ENCODE measurements around the gene KIAA1614.

Gene KIAA1614

GRCh38 chr1:180912801-180913565, at the start of gene KIAA1614:
KIAA1614 (plus strand) TSS chr1:180912897; CDS start chr1:180913244, 347 bp downstream.
- no peak for DNase-seq

DNA sequence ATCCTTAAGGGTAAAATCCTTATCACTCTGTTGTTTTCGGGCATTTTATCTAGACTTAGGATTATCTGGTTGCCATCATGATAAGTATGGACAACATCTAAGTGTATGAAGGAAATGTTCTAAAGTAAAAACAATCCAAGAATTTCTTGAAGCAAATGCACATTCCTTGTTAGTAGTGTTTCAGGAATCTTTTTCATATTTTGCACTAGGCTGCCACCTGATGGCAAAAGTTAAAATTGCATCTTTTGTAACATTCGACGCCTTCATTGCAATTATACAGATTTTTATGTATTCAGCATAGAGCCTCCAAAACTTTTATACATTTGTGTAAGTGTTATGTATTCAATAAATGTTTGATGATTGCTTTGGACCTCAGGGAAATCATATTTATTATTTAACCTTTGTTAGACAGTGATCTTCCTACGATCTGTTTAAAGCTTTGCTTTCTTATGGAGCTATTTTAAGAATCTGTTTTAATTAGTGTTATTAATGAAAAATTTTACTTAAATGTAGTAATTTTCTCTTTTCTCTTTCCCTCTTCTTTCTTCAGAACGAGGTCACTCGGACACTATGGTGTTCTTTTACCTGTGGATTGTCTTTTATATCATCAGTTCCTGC, 49.4 kb upstream of the KIAA1614 start:
- no peak for DNase-seq

GRCh38 chr1:180881806-180882509, 30.7 kb upstream of the KIAA1614 start:
- DNase-seq: no peak

DNA sequence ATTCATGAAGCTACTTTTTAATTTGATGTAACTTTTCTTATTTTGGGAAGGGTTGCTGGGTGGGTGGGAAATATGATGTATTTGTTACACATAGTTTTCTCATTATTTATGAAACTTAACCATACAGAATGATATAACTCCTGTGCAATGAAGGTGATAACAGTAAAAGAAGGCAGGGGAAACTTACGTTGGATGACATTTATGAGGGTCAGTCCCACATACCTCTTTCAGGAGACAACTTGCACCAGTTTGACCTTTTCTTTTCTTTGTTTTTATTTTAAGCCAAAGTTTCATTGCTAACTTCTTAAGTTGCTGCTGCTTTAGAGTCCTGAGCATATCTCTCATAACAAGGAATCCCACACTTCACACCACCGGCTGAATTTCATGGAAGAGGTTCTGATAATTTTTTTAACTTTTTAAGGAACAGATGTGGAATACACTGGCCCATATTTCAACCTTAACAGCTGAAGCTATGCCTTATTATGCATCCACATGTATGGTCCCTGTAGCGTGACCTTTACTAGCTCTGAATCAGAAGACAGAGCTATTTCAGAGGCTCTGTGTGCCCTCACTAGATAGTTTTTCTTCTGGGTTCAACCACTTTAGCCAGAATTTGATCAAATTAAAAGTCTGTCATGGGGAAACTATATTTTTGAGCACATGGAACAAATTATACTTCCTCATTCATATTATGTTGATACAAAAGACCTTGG, 28.0 kb upstream of the KIAA1614 start:
- no peak for DNase-seq

GRCh38 chr1:180886338-180886737, 26.4 kb upstream of the KIAA1614 start:
- no peak for DNase-seq

- no peak for DNase-seq
Measured at GRCh38 chr1:180887841-180888240, 24.9 kb upstream of the KIAA1614 start.

DNA sequence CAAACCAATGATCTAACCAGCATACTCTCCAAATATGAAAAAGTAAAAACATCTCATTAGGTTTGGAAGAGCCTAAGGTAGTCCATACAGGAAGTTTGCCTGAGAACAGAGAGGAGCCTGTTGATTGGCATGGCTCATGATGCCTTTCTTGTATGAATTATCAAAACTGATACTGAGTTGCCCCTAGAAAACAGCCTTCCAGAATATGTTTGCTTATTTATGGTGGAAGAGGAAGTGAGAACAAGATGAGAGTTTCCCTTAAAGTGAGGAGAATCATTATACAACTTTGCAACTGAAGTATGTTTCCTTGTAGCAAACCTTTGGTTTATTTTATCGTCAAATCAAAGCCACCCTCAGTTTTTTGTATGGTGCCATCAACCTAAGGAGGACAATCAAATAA, 23.8 kb upstream of the KIAA1614 start:
- no peak for DNase-seq

GRCh38 chr1:180889325-180889724, 23.4 kb upstream of the KIAA1614 start:
- DNase-seq: no peak

GRCh38 chr1:180892272-180892671, 20.4 kb upstream of the KIAA1614 start:
- no peak for DNase-seq

- DNase-seq: no peak
Measured at GRCh38 chr1:180892675-180893074, 20.0 kb upstream of the KIAA1614 start.

DNA sequence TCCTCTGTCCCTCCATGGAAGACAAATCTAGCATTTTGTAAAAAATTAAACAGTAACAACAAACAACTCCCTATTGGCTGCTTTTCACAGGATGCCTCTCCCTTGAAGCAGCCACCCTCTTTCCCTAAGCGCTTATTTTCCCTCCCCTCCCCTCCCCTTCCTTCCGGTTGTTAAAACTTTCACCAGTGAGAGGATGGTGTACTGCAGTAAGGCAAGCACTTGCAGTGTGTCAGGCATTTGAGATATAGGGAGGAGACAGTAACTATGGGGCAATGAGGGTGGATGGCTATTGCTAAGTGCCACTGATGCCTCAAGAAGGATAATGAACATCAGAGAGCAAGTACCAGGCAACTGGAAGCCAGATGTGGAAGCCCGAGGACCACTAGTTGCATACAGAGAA, 19.1 kb upstream of the KIAA1614 start:
- no peak for DNase-seq

DNA sequence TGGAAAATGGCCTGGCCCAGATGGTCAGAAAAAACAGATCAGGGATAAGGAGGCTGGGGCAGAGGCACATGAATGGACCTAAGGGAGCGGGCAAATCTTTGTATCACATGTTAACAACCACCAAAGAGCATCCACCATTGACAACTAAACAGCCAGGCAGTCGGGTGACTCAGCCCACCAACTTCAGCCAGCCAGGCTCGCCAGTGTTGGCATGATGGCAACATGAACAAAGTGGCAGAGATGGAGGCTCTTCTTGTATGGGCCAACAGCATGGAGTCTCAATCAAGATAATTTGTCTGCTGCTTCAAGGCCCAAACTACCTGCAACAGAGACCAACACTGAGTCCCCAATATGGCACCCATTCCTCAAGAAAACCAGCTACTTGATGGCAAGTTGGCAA, 16.5 kb upstream of the KIAA1614 start:
- no peak for DNase-seq

- no peak for DNase-seq
Measured at GRCh38 chr1:180898441-180899219, 14.1 kb upstream of the KIAA1614 start.

DNA sequence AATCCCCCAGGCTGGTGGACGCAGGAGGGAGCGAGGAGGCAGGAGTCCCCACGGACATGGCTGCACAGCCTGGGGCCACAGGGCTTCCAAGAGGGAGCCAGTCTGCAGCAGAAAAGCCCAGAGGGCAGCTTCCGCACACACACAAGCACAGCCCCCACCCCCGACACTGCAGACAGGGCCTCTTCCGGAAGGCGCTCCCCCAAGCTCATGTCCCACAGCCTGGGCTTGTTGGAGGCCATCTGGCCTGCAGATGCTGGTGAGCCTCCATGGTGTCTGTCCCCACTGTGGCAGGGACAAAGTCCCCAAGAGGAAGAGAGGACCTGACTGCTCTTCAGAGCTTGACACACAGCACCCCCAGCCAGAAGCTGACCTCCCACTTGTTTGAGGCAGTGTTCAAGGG, 13.4 kb upstream of the KIAA1614 start:
- no peak for DNase-seq

GRCh38 chr1:180901076-180901990, 11.4 kb upstream of the KIAA1614 start:
- no peak for DNase-seq

- no peak for DNase-seq
Measured at GRCh38 chr1:180902541-180902940, 10.2 kb upstream of the KIAA1614 start.

DNA sequence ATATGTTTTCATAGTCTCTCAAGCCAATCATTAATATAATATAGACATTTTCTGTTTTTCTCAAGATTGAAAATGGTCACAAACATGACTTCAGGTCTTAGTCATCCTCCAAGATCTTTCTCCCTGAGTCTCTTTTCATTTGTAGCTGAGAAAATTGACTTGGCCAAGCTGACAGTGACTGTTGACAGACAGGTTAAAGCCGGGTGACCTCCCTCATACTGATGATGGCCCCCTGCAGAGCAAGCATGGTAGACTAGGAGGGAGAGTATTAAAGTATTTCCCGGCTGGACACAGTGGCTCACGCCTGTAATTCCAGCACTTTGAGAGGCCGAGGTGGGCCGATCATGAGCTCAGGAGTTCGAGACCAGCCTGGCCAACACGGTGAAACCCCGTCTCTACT, 6.8 kb upstream of the KIAA1614 start:
- no peak for DNase-seq

GRCh38 chr1:180906511-180906910, 6.2 kb upstream of the KIAA1614 start:
- no peak for DNase-seq

- no peak for DNase-seq
Measured at GRCh38 chr1:180907313-180908055, 5.2 kb upstream of the KIAA1614 start.

DNA sequence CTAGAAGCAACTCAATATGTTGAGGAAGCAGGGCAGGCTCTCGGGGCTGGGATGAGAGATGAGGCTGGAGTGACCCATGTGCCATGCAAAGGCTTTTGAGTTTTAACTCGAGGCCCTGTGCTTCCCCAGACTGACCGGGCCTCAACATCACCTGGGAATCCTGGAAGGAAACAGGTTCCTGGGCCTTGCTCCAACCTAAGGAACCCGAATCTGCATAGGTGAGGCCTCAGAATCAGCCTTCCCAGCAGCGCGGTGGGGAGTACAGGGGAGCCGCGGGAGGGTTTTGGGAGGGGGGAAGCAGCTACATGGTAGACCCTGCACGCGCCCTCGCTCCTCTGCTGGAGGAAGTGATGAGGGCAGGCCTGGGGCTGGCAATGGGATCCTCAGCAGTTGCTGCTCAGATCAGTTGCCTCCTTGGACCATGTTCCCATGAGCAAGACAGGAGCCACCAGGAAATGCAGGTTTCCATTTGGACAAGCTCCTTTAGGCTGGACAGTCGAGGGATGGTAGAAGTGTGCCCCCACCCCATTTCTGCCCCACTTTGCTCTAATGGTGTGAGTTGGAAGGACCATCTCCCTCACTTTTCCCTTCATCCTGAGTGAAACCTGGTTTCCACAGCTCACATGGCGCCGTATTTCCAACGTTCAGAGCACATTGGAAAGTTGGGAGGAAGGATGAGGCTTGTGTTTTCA, 4.5 kb upstream of the KIAA1614 start:
- no peak for DNase-seq

All from activated CD8-positive, alpha-beta memory T cell treated with anti-CD3 and anti-CD28 coated beads, Interleukin-2, amount 50 U/mL, for 4 hours (primary cell).